Measurements from ENCODE around the gene ARF6.

The ARF6 gene

GRCh38 chr14:49940808-49941421, 48.0 kb downstream of the ARF6 start:
- no peak overlapping the region for H3K4me3 ChIP-seq (IDR thresholded peaks at IDR 0.05; ENCODE audit: insufficient read depth, low read depth, low read length)
- H3K27ac ChIP-seq: no peak overlapping the region
- no peaks in the 10 kb centered on the region for H3K79me2 ChIP-seq (ENCODE audit: insufficient read depth, low read depth)
- TF ChIP-seq CTCF (conservative IDR thresholded peaks at IDR 0.05; ENCODE audit: low read depth, low read length): no peak
- H4K20me1 ChIP-seq (ENCODE audit: insufficient read depth): no peaks in the 10 kb centered on the region
- H3K27me3 ChIP-seq (ENCODE audit: insufficient read depth, low read depth): no peaks in the 10 kb centered on the region
- H3K4me1 ChIP-seq (ENCODE audit: low read depth, poor library complexity, severe bottlenecking): no peaks in the 10 kb centered on the region
- H3K36me3 ChIP-seq (ENCODE audit: insufficient read depth): no peaks in the 10 kb centered on the region
- no peak overlapping the region for H3K9ac ChIP-seq
- H3K4me2 ChIP-seq: no peak overlapping the region
- H2AFZ ChIP-seq (ENCODE audit: low read depth): no peak overlapping the region

- TF ChIP-seq CTCF (conservative IDR thresholded peaks at IDR 0.05; ENCODE audit: low read depth, low read length): no peak
- no peak overlapping the region for H3K4me2 ChIP-seq
- H3K27ac ChIP-seq: no peak overlapping the region
- no peak overlapping the region for H3K4me3 ChIP-seq (IDR thresholded peaks at IDR 0.05; ENCODE audit: insufficient read depth, low read depth, low read length)
- no peaks in the 10 kb centered on the region for H3K79me2 ChIP-seq (ENCODE audit: insufficient read depth, low read depth)
- H3K4me1 ChIP-seq (ENCODE audit: low read depth, poor library complexity, severe bottlenecking): no peaks in the 10 kb centered on the region
- H3K9ac ChIP-seq: no peak overlapping the region
- H3K36me3 ChIP-seq (ENCODE audit: insufficient read depth): no peaks in the 10 kb centered on the region
- H4K20me1 ChIP-seq (ENCODE audit: insufficient read depth): no peaks in the 10 kb centered on the region
- H2AFZ ChIP-seq (ENCODE audit: low read depth): no peak overlapping the region
- H3K27me3 ChIP-seq (ENCODE audit: insufficient read depth, low read depth): no peaks in the 10 kb centered on the region
Observed at GRCh38 chr14:49942090-49942489, 49.2 kb downstream of the ARF6 start.

GRCh38 chr14:49944501-49944900, 51.6 kb downstream of the ARF6 start:
- no peaks in the 10 kb centered on the region for H4K20me1 ChIP-seq (ENCODE audit: insufficient read depth)
- no peaks in the 10 kb centered on the region for H3K36me3 ChIP-seq (ENCODE audit: insufficient read depth)
- no peaks in the 10 kb centered on the region for H3K79me2 ChIP-seq (ENCODE audit: insufficient read depth, low read depth)
- H3K9ac ChIP-seq: no peak overlapping the region
- H3K4me3 ChIP-seq (IDR thresholded peaks at IDR 0.05; ENCODE audit: insufficient read depth, low read depth, low read length): no peak overlapping the region
- H3K27ac ChIP-seq: no peak overlapping the region
- no peaks in the 10 kb centered on the region for H3K27me3 ChIP-seq (ENCODE audit: insufficient read depth, low read depth)
- TF ChIP-seq CTCF (conservative IDR thresholded peaks at IDR 0.05; ENCODE audit: low read depth, low read length): no peak
- no peak overlapping the region for H2AFZ ChIP-seq (ENCODE audit: low read depth)
- no peak overlapping the region for H3K4me2 ChIP-seq
- no peaks in the 10 kb centered on the region for H3K4me1 ChIP-seq (ENCODE audit: low read depth, poor library complexity, severe bottlenecking)

- H3K4me1 ChIP-seq (ENCODE audit: low read depth, poor library complexity, severe bottlenecking): no peaks in the 10 kb centered on the region
- no peak overlapping the region for H3K9ac ChIP-seq
- H3K27me3 ChIP-seq (ENCODE audit: insufficient read depth, low read depth): no peaks in the 10 kb centered on the region
- no peak for TF ChIP-seq CTCF (conservative IDR thresholded peaks at IDR 0.05; ENCODE audit: low read depth, low read length)
- H2AFZ ChIP-seq (ENCODE audit: low read depth): no peak overlapping the region
- H3K4me3 ChIP-seq (IDR thresholded peaks at IDR 0.05; ENCODE audit: insufficient read depth, low read depth, low read length): no peak overlapping the region
- H3K36me3 ChIP-seq (ENCODE audit: insufficient read depth): no peaks in the 10 kb centered on the region
- no peaks in the 10 kb centered on the region for H4K20me1 ChIP-seq (ENCODE audit: insufficient read depth)
- no peaks in the 10 kb centered on the region for H3K79me2 ChIP-seq (ENCODE audit: insufficient read depth, low read depth)
- H3K27ac ChIP-seq: no peak overlapping the region
- H3K4me2 ChIP-seq: no peak overlapping the region
Observed at GRCh38 chr14:49945448-49946319, 52.8 kb downstream of the ARF6 start.

Data from KMS-11 (cell line).